ENCODE results near the gene C1QTNF8.

C1QTNF8 gene

DNA sequence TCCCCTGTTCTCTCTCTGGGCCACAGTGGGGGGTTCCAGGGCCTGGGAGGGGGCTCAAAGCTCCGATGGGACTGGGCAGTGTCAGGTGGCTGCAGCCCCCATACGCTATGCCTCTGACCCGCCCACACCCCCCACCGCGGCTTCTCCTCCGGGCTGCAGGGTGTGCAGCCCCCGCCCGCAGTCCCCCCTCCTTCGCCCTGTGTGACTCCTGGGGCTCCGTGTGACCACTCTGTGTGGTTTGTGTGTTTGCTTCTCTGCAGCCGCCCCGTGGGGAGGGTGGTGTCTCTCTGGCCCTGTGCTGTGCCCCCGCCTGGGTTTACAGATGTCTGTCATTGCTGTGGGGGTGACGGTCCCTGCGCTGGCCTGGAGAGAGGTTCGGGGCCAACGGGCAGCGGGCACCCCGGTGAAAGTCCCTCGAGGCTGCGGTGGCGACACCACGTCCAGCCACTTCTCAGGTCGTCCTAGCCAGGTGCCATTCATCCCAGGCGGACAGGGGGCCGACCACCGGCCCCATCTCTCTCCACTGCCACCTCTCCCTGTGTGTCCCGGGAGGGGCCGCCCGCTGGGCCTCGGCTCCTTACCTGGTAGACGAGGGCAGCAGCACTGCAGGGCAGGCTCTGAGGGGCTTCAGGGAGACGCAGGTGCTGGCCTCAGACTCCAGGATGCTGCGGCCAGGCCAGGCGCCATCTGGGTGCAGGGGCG is 18.0 kb downstream of the C1QTNF8 start:
- DNase-seq (ENCODE audit: low spot score) = no peak

DNA sequence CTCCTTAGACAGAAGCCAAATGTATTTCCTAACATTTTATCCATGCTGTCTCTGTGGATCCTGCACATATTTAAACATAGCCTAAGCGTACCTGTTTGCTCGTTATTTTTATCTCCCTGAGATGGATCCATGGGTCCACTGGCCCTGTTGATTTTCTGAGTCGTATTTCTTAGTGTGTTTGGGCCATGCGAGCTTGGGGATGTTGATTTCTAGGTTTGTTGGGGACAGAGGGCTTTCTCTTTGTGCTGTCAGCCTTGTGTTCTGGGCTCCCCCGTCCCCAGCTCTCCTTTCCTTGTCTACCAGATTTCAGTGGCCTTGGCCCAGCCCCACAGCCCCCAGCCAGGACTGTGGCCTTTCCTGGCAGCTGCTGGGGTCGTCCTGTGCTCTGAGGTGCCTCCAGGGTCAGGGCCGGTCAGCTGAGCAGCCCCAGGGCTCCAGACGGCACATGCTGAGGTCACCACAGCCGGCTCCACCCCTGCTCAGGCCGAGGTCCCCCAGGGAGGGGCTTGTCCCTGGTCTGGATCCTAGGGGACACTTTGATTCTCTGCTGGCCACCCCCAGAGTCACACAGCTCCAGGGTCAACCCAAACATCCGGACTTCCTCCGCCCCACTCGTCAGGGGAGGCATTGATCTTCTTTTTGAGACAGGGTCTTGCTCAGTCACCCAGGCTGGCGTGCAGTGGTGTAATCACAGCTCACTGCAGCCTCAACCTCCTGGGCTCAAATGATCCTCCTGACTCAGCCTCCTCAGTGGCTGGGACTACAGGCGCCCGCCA is 19.1 kb downstream of the C1QTNF8 start:
- DNase-seq (ENCODE audit: low spot score) = no peak

DNA sequence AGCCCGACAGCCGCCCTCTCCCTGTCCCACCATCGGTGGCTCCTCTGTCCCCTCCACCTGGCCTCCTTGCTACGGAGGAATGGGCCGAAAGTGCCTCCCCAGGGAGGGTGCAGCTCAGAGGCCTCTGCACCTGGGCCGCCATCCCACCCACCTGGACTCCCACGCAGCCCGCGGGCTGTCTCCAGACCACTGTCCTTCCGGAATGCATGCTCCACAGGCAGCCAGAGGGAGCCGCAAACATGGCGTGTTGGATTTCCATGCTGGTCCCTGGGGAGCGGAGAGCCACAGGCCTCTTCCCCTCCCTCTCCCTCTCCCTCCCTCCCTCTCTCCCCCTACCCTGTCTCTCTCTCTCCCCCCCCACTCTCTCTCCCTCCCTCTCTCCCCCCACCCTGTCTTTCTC is 20.5 kb downstream of the C1QTNF8 start:
- no peak for DNase-seq (ENCODE audit: low spot score)

DNA sequence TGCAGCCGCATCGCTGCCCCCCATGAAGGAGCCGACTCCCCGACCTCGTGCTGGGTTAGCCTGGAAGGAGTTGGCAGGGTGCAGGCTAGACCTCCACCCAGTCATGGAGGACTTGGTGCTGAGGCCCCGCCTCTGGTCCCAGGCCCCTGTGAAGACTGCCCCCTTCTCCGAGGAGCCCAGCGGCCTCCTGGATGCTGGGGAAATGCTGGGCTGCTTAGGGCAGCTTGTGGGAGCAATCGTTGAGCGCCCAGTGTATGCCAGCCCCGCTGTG is 21.7 kb downstream of the C1QTNF8 start:
- no peak for DNase-seq (ENCODE audit: low spot score)

DNA sequence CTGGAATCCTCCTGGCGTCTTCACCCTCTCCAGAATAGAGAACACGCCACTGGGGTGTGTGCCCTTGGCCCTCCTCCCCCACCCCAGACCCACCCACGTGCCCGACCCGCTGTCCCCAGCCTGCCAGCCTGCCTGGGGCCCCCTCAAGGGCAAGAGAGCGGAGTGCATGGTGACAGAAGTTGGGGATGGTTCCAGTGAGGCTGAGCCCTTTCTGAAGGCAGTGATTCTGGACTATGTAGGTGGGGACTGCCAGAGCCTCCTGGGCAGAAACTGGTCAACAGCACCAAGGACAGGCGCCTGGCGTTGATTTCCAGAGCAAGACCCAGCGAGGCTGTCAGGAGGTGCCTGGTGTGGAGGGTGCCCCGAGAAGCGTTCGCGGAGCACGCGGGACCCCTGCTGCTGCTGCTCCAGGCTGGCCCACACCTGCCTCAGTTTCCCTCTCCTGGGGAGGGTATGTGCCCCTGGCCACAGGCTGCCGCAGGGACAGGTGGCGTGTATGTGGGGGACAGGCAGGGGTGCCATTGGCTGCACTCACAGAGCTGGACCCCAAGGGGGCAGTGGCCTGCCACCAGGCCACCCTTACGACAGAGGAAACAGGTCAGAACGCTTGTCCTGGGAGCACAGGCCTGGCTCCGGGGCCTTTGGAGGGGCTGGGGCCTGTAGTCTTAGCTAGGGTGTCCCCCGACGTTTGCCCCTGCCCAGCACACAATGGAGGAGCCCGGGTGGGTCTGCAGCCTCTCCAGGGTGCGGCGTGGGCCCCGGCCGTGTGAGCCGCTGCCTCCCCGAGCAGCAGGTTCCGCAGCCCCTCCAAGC is 22.3 kb downstream of the C1QTNF8 start:
- DNase-seq (ENCODE audit: low spot score) = no peak

DNA sequence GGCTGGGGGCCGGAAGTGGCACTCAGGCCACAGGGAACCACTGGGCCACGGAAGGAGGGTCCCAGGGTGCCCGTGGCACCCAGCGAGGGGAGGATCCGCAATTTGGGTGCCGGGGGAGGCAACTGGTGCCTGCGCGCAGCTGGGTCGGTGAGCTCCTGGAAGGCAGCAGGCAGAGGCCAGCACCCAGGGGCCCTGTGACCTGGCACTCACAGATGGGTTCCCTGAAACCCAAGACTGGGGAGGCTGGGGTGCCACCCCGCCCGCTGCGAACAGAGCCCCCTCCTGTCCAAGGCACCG is 22.8 kb downstream of the C1QTNF8 start:
- DNase-seq (ENCODE audit: low spot score) = no peak

DNA sequence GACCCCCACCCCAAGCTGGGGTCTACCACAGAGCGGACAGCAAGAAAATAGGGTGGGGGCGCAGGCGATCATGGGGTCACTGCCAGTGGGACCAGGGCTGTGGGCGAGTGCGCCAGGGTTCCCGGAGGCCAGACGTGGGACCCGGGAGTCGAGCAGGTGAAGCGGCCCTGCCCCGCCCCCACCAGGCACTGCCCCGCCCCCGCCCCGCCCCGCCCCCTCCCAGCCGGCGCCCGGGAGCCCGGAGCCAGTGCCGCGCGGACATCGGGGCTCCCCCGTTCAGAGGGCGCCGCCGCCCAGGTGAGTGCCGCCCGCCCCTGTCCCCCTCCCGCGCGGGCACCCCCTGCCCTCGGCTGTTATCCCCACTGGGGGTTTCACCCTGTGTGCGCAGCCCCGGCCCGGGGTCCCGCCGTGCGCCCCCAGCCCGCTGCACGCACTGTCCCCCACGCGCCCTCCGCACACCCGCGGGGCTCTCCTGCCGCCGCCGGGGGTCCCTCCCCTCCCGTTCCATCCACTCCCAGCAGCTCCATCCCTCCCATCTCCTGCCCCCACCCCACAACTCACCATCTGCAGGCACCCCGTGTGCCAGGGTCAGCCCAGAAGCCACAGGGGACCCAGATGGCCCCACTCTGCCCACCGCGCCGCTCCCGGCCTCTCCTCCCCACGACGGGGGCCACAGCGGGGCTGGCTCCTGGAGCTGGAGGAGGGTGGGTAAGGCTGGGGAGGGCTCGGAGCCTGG is 23.4 kb downstream of the C1QTNF8 start, which contains the start of gene SSTR5:
SSTR5 (plus strand) TSS at position 222 of the 736 bp plus-strand sequence. CDS start 6,122 bp downstream, outside the sequence.
- DNase-seq (ENCODE audit: low spot score) = no peak

DNA sequence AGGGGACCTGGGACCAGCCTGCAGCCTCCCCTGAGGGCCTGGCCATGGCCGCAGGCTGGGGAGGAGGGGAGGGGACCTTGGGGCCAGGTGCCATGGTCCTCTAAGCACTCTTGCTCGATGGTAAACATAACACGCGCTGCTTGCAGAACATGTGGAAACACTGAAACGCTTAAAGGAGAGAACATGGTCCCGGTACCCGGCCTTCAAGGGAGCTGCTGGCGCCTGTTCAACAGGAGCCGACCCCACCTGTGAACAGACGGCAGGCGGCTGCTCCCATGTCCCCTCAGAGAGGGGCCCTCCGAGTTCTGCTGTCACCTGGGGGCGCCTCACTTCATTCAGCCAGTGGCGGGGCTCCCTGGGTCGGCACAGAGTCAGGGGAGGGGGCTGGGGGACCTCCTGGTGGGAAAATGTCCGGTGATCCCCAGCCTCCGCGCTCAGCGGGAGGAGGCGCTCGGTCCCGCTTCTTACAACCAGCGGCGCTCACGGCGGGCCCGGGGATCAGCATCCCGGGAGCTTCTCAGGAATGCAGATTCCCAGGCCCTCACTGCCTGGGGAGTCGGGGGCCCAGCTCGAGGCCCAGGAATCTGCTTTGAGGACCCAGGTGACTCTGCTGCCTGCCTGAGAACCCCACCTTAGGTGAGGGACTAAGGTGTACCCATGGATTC is 24.4 kb downstream of the C1QTNF8 start:
- no peak for DNase-seq (ENCODE audit: low spot score)

DNA sequence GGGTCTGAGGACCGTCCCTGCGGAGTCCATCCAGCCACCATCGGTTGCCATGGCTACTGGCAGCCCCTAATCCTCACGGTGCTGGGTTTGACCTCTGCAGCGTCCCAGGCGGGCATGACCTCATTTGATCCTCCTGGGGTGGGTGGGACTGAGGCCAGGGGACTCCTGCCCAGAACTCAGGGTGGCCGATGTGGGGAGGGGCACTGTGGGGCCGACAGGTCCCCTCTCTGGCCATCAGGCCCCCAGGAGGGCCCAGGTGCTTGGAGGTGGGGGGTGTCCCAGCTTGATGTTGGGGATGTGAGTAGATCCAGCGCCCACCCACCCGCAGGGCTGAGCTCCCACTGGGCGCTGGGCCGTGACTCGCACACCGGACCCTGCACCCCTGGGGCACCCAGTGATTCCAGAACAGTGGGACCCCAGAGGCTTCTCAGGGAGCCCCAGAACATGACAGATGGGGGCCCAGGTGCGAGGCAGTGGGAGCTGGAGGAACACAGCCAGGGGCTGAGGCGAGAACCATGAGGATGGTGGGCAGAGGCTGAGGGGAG is 25.1 kb downstream of the C1QTNF8 start:
- no peak for DNase-seq (ENCODE audit: low spot score)

DNA sequence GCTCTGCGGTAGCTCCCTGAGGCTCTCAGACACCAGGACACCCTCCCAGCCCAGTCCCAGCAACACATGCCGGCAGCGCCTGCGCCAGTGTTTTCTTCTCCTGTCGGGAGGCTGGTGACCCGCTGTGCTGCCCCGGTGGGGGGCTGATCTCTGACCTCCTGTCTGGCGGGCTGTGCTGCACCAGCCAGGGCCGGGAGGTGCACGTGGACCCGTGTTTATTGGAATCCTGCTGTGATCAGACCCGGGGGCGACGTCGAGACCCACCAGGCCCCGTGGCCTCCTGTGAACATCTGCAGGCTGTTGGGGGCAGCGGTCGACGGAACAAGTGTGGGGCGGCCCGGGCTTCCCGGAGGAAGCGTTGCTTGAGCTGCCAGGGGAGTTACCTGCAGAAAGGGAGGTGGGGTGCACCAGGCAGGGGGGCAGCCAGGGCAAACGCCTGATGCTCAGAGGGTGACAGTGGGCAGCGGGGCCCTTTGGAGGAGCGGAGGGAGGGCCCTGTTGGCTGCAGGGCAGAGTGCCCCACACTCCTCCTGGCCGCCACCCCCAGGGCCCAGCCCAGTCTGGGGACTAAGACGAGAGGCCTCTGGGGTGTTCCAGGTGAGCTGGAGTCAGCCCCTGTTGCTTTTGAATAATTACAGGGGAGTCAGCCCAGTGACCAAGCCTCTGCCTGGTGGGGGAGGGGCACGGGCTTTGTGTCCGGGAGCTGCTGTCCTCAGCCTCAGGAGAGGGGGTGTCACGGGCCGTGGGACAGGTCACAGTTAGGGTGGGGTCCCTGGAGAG is 25.8 kb downstream of the C1QTNF8 start:
- no peak for DNase-seq (ENCODE audit: low spot score)

DNA sequence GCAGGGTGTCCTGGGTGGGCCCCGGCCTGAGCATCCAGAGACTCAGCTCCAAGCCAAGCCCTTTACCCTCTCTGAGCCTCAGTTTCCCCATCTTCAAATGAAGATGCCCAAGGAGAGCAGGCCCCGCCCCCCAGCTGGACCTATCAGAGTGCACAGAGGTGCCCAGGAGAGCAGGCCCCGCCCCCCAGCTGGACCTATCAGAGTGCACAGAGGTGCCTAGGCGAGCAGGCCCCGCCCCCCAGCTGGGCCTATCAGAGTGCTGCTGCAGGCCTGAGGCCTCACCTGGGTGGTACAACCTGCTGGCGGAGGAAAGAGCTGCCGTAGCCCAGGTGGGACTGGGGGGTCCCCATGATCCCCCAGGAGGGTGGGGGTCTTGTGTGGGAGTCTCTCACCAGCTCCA is 26.9 kb downstream of the C1QTNF8 start:
- DNase-seq (ENCODE audit: low spot score) = no peak

DNA sequence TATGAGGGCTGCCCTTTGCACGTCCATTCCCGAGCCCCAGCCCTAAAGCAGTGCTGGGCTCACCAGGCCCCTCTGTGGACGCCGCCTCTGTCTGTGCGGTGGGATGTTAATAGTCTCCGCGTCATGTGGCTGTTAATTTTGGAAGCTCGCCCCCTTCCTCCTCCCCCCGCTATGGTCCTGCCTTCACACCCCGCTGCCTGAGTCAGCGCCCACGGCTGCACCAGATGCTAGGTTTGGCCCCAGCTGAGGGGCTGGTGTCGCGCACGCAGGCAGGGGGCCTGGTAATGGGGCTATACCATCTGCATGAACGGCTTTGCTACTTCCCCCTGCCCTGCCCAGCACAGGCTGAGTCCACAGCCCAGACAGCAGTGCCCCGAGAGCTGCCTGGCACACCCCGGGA is 27.6 kb downstream of the C1QTNF8 start:
- no peak for DNase-seq (ENCODE audit: low spot score)

DNA sequence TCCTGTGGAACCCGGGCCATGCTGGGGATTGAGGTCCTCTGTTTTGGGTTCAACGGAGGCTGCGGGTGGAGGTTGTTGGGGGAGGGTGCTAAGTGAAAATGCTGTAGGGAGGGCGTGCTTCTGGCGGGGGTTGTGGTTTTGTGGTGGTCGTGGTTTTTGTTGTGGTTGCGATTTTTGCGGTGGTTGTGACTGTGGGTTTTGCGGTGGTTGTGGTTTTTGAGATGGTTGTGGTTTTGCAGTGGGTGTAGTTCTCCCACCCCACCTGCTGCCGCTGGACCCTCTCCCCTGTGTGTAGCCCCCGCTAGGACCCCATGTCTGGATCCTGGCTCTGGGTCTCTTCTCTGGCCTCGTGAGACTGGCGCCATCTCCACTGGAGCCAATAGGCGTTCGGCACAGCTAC is 28.4 kb downstream of the C1QTNF8 start:
- no peak for DNase-seq (ENCODE audit: low spot score)

DNA sequence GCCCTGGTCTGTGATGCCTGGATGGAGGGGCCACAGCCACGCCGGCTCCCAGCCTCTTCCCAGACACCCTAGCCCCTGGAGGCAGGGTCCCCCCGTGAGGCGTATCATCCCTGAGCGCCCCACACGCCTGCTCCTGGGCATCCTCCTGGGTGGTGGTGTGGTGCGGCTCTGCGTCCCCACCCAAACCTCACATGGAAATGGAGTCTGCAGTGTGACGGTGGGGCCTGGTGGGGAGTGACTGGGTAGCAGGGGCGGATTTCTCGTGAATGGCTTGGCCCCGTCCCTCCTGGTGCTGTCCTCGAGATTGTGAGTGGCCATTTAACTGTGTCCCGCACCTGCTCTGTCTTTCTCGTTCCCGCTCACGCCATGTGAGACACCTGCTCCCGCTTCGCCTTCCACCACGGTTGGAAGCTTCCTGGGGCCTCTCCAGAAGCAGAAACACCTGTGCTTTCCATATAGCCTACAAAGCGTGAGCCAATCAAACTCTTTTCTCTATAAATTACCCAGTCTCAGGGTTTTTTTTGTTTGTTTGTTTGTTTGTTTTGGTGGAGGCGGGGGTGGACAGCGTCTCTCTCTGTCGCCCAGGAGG is 29.4 kb downstream of the C1QTNF8 start:
- no peak for DNase-seq (ENCODE audit: low spot score)

DNA sequence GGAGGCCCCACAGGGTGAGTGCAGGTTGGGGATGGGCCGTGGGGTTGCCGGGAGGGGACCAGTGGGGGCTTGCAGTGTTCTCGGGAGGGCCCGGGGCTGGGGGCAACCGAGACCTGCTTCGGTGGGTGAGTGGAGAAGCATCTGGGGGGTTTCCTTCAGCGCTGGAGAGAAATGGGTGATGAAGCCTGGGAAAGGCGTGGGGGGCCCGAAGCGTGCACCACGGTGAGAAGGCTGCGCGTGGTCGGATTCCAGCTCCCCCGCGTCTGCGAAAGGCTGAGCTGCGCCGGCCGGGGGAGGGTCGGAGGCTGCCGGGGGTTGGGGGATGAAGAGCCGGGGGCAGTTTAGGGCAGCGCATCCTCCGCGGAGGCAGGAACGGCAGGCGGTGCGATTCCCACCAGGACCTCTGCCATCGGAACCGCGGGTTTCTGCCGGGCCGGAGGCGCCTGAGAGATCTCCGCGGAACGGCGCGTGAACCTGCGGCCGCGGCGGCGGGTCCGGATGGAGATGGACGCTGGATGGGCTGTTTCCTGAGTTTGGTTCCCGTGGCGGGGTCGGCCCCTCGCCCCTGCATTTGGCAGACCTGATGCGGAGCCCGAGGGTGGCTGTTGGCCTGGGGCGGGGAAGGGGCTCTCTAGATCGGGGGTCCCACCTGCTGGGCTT is 30.4 kb downstream of the C1QTNF8 start:
- DNase-seq (ENCODE audit: low spot score) = no peak

DNA sequence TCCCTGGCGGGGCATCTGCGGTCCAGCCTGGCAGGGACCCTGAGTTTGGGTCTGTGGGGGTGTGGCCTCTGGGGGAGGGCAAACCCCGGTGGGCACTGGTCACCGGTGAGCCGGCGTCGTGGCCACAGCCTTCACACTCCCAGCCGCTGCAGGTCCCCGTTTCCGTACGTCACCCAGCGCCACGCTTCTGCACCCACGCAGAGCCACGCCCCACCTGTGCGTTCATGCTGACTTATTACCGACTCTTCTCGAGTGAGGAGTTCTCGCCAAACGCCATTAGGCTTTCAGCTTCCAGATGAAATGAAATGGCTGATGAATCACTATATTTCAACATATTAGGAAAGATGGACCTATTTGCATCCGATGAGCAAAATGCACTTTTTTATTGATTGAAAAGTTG is 32.3 kb downstream of the C1QTNF8 start:
- no peak for DNase-seq (ENCODE audit: low spot score)

DNA sequence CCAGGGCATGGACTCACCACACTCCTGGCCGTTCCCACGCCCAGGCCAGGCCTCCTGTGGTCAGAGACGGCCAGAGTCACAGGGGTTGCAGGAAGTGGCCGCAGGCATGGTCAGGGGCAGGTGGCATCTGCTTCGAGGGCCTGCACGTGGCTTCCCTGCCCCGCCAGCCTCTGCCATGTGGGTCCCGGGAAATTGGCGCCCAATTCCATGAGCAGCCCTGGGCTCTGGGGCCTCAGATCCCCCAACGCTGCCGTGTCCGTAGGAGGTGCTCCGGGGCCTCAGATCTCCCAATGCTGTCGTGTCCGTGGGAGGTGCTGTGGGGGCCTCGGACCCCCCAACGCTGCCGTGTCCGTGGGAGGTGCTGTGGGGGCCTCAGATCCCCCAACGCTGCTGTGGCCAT is 33.1 kb downstream of the C1QTNF8 start:
- no peak for DNase-seq (ENCODE audit: low spot score)

DNA sequence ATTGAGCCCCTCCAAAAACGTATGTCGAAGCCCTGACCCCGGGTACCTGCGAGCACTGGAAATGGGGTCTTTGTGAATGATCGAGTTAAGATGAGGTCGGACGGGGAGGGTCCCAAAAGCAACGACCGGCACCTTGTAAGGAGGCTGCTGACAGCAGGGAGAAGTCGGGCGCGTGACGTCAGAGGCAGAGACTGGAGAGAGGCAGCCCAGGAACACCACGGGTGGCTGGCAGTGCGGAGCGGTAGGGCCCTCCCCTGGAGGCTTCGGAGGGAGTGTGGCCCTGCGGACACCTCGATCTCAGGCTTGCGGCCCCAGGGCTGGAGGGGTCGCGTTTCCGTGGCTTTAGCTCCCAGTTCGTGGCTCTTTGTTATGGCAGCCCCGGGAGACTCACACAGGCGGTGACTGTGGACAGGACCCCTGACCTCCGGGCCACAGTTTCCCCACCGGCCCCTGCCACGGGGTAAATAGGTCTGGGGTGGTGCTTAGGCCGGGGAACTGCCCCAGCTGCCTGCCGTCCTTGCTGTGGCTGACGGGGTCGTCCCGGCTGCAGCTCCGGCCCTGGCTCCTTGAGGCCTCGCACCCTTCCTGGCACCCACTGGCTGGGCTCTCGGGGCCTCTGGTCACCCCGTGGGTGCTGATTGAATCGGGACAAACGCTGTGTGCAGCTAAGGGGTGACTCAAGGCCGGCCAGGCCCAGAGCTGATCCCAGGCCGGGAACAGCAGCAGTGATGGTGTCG is 34.1 kb downstream of the C1QTNF8 start:
- DNase-seq (ENCODE audit: low spot score) = no peak

Measured in D341Med (cell line).